IMR-90 (cell line): ENCODE results near the gene MYO9B.

Experiments
- BHLHE40 ChIP-seq: fragments of 150-350 bp; IDR thresholded peaks from 2 replicates; pipeline ENCODE4 v1.6.1; 2016; ENCODE audit warnings: mild to moderate bottlenecking, low read depth, low read length
- CHD1 ChIP-seq: IDR thresholded peaks from 2 replicates; pipeline ENCODE4 v1.6.1; 2012; ENCODE audit warnings: low read depth, low read length, improper control_type of control experiment
- CTCF ChIP-seq: conservative IDR thresholded peaks from 2 replicates; pipeline ENCODE4 v1.5.1; 2012; ENCODE audit warnings: mild to moderate bottlenecking, low read depth, low read length, improper control_type of control experiment
- MAFK ChIP-seq: IDR thresholded peaks from 2 replicates; pipeline ENCODE4 v1.6.1; 2012; ENCODE audit warnings: low read depth, low read length, improper control_type of control experiment
- POLR2A ChIP-seq: IDR thresholded peaks from 2 replicates; pipeline ENCODE4 v1.6.1; 2012; ENCODE audit warnings: mild to moderate bottlenecking, low read depth, low read length
- RFX5 ChIP-seq: IDR thresholded peaks from 2 replicates; pipeline ENCODE4 v1.8.0; 2012; ENCODE audit warnings: low read depth, mild to moderate bottlenecking, low read length, moderate library complexity
- TF ChIP-seq, protein P1 (sequence below): fragments of 150-350 bp; IDR thresholded peaks from 2 replicates; pipeline ENCODE4 v1.6.1; 2016; ENCODE audit warnings: low read depth, mild to moderate bottlenecking, low read length, moderate library complexity, borderline replicate concordance

DNA sequence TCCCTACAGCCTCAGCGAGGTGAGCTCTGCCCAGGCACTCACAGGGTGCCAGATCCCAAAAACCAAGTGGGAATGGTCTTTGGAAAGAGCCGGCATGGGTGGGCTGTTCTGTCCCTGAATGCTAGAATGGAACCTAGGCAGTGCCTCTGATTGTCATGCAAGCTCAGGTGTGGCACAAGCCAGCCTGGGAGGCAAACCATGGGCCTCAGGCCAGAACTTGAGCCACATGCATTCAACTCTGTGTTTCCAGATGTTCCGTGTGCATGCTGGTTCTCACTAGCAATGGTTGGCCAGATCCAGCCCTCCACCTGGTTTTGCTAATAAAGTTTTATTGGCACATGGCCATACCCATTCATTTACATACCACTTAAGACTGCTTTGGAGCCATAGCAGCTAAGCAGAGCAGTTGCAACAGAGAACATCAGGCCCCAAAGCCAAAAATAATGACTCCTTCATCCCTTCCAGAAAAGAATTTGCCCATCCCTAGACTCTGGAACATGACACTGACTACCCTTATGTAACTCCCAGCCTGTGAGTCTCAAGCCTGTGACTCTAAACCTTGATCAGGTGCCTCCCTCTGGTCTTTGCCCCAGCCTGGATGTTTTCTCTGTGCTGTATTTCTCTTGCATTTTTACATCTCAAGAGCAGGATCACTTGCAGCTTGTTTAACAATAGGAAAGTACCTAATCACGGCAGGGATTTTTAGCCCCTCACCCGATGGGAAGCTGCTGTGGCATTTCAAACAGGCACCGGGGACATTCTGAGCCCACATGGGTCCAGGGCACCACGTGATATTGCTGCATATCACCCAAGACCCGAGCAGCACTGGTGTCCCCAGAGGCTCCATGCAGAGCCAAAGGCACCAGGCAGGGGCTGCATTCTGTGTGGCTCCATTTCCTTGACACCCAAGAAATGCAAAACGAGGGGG, 84.2 kb downstream of the MYO9B start:
- TF ChIP-seq CTCF (no peak), POLR2A (no peak), RFX5 (no peak), MAFK (no peak), BHLHE40 (no peak), CHD1 (no peak)
- TF ChIP-seq, protein P1, sequence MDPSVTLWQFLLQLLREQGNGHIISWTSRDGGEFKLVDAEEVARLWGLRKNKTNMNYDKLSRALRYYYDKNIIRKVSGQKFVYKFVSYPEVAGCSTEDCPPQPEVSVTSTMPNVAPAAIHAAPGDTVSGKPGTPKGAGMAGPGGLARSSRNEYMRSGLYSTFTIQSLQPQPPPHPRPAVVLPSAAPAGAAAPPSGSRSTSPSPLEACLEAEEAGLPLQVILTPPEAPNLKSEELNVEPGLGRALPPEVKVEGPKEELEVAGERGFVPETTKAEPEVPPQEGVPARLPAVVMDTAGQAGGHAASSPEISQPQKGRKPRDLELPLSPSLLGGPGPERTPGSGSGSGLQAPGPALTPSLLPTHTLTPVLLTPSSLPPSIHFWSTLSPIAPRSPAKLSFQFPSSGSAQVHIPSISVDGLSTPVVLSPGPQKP = no peak
